Epithelial cell of alveolus of lung (primary cell): Measurements from ENCODE around the gene SYNRG. TPM values are rescaled to one million over a fixed set of nuclear protein-coding genes. Genes with fewer than 3 reads are reported as not detected.

Experiments
- total RNA-seq: library from RNA; depleted of rRNA; stranded (reverse); fragments of >200 nt; gene quantifications from 2 replicates; pipeline ENCODE4 v1.2.1, GENCODE V29; 2015

Gene SYNRG
- 12.3 and 17.6 TPM in 2 replicates for total RNA-seq

DNA sequence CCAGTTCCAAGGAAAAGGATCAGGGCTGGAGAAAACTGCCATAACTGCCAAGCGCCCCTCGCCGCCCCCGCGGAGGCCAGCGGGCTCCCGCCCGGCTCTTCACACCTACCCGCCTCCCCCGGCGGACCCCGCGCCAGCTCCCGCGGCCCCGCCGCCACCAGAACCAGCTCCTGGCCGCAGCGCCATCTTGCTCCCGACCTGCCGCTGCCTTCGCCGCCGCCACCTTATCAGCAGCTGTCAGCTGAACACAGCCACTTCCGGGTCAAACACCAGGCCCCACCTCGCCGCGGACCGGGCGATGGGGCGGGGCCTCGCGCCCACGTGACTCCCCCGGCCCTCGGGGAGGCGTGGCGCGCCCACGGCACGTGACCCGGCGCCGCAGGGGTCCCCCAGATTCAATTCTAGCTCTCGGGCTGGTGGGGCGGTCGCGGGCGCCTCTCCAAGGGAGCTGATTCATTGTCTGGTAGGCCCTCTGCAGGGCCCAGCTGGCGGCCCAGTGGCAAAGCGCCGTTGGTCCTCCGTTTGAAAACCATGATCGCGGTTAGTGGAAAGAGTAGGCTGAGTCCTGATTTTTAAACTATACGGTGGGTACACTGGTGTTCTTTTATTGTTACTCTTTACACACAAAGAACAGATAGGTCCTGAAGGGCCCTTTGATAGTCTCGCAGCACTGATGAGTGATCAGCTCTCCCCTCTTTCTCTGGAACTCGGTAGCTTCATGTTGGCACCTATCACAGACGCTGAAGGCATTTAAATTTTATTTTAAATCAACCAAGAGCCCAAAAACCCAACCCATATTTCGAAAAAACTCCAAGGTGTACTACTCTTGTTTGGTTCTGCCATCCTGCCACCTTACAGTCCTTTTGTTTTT is at the start of gene SYNRG:
SYNRG (minus strand) TSS at position 249 of the 871 bp plus-strand sequence; CDS start at position 186, 63 bp downstream.

GRCh38 chr17:37643118-37643766 is 34.0 kb upstream of the SYNRG start, which contains the start of gene DDX52:
Gene DDX52 (minus strand): TSS chr17:37643446. CDS start chr17:37643420, 26 bp downstream.

GRCh38 chr17:37489197-37490001 is 119.8 kb downstream of the SYNRG start, which contains the start of gene DUSP14:
Gene DUSP14 (plus strand): TSS chr17:37489891. CDS start chr17:37512273, 22,382 bp downstream.

Other genes starting within 250 kb of the SYNRG start
- gene C17orf78, start 233.4 kb downstream of the SYNRG start, total RNA-seq = not detected in 2 replicates
- 25.8 and 50.9 TPM in 2 replicates for gene ACACA, start 202.6 kb downstream of the SYNRG start, total RNA-seq
- 6.5 and 31.5 TPM in 2 replicates for gene TADA2A, start 202.5 kb downstream of the SYNRG start, total RNA-seq
- gene DUSP14, start 119.5 kb downstream of the SYNRG start, total RNA-seq = 34.0 and 48.9 TPM in 2 replicates
- 17.1 and 18.0 TPM in 2 replicates for gene DDX52, start 34.0 kb upstream of the SYNRG start, total RNA-seq
- 0.13 TPM in 1 of 2 replicates, not detected in the other for gene HNF1B, start 135.6 kb upstream of the SYNRG start, total RNA-seq